Fibroblast of skin of scalp (primary cell): ENCODE data around the gene EMP2.
"Not testable (repeated sequence)": the region's sequence is repeated elsewhere in the genome, so short reads cannot be mapped to it uniquely, and the experiment has no call there.

ENCODE experiments used
- DNase-seq: peaks from one replicate; pipeline ENCODE4 v3.0.0-alpha.2; 2013

Gene EMP2

GRCh38 chr16:10551881-10552280 lies 28.5 kb downstream of the EMP2 start:
- no peak for DNase-seq

- no peak for DNase-seq
Observed at GRCh38 chr16:10548404-10548803, 32.0 kb downstream of the EMP2 start.

DNA sequence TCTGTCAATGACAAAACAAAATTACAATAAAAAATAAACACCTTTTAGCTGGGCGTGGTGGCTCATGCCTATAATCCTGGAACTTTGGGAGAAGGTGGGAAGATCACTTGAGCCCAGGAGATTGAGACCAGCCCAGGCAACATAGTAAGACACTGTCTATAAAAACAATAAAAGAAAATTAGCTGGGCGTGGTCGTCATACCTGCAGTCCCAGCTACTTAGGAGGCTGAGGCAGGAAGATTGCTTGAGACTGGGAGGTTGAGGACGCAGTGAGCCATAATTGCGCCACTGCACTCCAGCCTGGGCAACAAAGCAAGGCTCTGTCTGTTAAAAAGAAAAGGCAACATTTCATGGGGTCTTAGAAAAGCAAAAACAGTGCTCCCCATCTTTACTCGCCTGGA lies 32.7 kb downstream of the EMP2 start:
- no peak for DNase-seq

GRCh38 chr16:10543231-10543977 lies 37.0 kb downstream of the EMP2 start:
- DNase-seq = no peak

DNA sequence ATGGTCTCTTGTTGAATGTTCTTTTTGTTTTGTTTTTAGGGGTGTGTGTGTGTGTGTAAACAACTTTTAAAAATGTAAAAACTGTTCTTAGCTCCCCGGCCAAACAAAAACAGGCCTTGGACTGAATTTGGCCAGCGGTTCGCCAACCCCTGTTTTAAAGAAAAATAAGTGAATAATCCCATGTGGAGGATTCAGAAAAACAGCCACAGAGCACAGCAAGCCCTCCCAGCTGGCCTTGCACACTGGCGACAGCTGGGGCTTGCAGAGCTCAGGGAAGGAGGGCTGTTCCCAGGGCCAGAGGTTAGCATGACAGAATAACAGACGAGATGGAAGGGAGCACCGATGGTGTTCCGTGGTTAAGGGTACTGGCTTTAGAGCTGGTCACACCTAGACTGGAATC lies 39.0 kb downstream of the EMP2 start:
- no peak for DNase-seq

DNA sequence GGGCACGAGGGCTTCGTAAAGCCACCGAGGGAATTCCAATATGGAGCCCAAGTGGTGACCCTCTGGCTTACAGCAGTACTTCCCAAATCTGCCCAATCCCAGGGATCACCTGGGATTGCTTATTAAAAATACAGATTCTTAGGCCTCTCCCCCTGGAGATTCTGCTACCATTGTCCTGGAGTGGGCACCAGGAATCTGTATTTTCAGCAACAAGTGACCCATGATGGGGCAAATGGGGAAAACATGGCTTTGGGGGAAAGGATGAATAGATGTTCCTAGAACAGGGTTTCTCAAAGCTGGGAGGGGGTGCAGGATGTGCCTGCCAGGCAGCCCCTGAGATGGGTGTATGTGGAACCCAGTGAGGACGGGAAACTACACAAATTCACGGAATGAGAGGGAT lies 40.6 kb downstream of the EMP2 start:
- DNase-seq = no peak

DNA sequence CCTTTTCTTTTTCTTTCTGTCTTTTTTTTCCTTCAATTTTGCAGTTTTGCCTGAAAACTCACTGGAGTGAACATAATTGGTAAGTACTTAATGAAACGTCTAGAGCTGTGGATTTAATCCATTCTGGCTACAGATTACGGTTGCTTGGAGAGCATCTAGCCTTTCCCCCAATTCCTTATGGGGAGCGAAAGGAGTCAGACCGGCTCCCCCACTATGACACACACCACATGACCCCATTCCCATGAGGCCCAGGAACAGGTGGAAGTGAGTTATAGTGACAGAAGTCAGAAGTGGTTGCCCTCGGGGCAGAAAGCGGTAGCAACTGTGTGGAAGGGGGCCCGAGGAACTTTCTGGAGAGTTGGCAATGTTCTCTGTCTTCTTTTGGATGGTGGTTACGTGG lies 41.2 kb downstream of the EMP2 start:
- no peak for DNase-seq

- no peak for DNase-seq
Observed at GRCh38 chr16:10538583-10538982, 41.8 kb downstream of the EMP2 start.

GRCh38 chr16:10537946-10538345 lies 42.5 kb downstream of the EMP2 start:
- no peak for DNase-seq

- no peak for DNase-seq
Observed at GRCh38 chr16:10536814-10537389, 43.5 kb downstream of the EMP2 start.

- DNase-seq = not testable (repeated sequence)
Observed at GRCh38 chr16:10536328-10536727, 44.1 kb downstream of the EMP2 start.

GRCh38 chr16:10535461-10535860 lies 44.9 kb downstream of the EMP2 start:
- no peak for DNase-seq

- no peak for DNase-seq
Observed at GRCh38 chr16:10534748-10535147, 45.6 kb downstream of the EMP2 start.

GRCh38 chr16:10533612-10534011 lies 46.8 kb downstream of the EMP2 start:
- DNase-seq = not testable (repeated sequence)

GRCh38 chr16:10531582-10531981 lies 48.8 kb downstream of the EMP2 start:
- no peak for DNase-seq

GRCh38 chr16:10530685-10531084 lies 49.7 kb downstream of the EMP2 start:
- DNase-seq = no peak

DNA sequence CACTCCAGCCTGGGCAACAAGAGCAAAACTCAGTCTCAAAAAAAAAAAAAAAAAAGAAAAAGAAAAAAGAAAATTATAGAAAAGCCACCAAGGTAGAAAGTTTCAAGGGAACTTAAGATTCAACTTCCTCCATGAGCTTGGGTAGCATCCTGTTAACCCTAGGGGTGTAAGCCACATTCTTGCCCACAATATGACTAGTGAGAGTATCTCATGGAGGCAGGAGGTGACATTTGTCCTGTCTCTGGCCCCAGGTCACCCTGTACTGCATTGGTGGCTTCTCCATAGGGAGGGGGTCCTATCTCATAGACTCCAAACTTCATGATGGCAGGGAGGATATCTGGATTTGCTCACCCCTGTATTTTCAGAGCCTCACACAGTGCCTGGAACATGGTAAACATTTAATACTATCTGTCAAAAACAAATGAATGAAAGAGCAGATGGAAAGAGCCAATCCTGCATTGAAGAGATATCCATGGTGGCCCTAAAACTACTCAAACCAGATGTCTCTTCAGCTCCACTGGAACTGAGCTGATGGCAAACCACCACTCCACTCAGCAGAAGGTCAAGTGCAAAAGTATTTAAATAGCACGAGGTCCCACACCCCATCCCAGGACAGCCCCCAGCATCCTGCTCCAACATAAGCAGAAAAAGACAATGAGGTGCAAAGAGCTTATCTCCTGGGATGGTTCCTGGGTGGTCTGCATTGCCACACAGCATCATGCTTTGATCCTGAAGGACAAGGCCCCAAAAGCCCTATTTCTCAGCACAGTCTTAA lies 50.3 kb downstream of the EMP2 start:
- DNase-seq = no peak

DNA sequence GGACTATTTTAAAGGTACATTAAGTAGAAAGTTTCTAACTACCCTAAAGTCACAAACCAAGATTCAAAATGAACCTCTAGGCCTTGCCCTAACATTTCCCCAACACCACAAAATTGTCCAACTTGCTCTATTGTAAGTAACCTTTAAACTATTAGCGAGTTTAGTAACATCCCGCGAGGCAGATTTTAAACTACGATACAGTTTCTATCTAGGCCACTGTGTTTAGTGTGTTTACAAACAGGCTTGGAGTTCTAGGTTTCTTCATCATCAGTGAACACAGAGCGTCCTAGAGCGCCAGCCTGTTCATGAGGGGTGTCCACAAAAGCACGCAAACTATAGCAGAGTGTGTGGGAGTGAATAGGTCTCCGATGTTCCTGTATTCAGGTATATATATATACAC lies 51.8 kb downstream of the EMP2 start:
- no peak for DNase-seq

- DNase-seq = no peak
Observed at GRCh38 chr16:10526962-10527361, 53.4 kb downstream of the EMP2 start.

DNA sequence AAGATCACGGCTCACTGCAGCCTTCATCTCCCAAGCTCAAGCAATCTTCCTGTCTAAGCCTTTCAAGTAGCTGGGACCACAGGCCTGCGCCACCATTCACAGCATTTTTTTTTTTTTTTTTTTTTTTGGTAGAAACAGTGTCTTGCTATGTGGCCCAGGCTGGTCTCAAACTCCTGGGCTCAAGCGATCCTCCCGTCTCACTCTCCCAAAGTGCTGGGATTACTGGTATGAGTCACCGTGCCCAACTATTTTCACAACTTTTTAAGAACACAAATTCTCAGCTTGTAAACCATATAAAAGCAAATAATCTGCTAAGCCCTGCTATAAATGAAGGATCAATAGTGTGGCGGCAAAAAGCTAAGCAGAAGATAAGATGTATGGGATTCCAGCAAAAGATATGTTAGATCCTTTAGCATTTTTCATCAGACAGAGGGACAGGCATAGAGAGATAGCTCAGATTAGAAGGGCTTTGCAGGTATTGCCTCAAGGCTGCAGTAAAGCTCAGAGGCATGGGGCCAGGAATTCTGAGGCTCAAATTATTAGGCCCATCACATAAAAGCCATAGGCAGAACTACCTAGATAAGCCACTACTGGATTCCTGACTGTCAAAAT lies 55.1 kb downstream of the EMP2 start:
- DNase-seq = no peak

DNA sequence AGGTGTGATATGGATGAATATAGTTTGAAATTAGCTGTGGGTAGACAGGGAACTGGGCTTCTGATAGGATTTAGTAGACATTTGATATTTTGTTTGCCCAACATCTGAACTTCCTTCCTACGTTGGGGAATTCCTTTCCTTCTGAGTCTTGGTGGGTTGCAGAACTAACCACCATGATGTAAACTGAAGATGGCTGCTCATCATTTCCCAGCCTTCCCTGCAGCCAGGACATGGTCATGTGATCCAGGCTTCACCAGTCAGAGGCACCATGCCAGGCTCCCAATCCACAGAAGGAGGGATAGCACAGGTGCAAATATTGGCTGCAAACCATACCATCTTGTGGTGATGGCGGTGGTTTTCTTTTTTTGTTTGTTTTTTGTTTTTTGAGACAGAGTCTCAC lies 57.4 kb downstream of the EMP2 start:
- no peak for DNase-seq

DNA sequence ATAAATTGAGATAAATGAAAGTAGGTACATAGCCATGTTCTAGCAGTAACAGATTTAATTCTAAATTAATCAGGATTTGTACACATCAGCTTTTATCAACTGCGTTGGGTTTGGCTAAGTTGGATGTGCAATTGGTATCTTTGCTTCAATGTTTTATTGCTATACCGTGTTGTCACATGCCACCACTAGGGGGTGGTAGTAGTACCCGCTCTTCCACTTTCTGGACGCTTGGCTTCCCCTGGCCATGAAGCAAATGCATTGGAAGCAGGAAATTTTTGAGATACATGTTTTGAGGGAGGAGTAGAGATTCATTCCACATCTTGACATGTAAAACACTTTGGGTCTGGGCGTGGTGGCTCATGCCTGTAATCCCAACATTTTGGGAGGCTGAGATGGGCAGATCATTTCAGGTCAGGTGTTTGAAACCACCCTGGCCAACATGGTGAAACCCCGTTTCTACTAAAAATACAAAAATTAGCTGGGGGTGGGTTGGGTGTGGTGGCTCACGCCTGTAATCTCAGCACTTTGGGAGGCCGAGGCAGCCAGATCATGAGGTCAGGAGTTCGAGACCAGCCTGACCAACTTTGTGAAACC lies 58.6 kb downstream of the EMP2 start:
- peak; percentile 69 for DNase-seq
